Ecto neural progenitor cell (in vitro differentiated cells): ENCODE measurements around the gene GABRG1.

Experiments
- DNase-seq: peaks from one replicate; pipeline ENCODE4 v3.0.0-alpha.2; 2018; ENCODE audit warnings: low spot score

GABRG1 gene

DNA sequence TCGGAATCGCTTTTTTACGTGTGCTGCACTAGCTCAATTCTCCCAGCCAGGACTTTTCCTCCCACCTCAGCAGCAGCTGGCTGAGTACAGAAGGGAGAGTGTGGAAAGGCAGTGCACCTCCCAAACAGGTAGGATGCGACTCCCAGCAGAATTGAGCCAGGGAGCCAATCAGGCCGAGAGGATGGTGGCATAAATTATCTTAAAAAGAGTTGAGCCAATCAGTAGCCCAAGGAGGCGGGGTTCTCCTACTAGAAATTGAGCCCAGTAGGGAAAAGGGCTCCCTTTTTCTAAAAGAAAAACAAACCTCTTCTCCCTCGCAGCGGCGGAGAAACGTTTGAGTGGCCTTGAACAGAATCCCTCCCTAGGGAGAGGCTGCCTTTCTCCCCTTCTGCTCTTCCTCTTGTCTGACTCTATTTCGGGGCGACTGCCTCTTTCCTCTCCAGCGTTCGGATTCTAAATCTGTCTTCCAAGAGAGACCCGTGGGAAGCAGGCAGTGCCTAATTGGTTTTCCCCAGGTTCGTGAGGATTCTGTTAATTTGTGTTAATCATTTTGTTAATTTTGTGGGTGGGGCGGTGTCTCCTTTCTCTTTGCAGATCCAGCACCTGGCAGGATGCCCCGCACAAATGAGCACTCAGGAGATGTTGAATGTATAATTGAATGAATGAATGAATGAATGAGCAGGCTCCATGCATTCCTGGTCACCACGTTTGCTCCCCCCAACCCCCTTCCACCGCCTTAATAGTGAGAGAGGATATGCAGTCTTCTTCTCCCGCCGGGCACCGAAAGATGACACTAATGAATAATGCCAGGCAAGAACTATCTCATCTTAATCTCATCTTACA, at the start of gene GABRG1:
Gene GABRG1, minus strand, starts transcription at position 142 of the 843 bp plus-strand sequence. Its CDS starts 141 bp downstream, at position 1.
- peak; percentile 58 for DNase-seq

DNA sequence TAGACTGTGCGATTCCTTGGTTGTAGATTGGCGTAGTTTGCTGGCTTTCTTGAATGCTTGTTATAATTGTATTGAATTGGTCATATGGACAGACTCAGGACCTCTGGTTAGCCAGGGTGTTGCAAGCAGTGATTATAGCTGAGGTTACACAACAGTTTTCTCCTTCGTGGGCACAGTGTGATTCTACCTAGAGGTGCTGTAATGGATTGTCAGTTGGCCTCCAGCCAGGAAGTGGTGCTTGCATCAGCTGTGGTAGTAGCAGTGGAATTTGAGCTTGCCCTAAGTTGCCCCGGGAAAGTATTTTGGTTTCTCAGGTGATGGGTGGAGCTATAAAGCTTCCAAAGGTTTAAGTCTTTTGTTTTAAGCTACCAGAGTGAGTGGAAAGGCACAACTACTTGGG, 23.1 kb upstream of the GABRG1 start:
- DNase-seq = no peak

DNA sequence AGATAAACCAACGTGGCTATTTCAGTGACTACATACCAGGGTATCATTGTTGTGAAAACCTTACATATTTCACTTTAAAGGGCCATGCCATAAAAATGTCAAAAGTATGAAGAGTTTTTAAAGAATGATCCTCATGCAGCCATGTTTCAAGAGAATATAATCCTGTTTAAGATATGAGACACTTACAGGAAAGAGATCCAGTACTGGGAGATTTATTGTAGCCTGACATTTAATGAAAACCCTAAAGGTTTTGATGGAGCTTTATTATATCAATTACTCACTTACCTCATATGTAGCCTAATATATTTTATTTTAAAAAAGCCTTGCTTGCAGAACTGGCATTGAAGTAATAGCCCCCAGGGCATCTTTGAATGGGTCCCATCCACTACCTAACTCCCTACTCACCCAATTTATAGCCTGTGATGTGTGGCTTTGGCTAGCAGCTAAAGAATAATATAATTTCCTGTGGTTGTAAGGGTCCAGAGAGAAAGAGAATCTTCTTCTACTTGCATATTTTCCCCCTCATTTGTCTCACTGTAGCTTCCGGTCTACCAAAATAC, 7.7 kb upstream of the GABRG1 start:
- DNase-seq = no peak

DNA sequence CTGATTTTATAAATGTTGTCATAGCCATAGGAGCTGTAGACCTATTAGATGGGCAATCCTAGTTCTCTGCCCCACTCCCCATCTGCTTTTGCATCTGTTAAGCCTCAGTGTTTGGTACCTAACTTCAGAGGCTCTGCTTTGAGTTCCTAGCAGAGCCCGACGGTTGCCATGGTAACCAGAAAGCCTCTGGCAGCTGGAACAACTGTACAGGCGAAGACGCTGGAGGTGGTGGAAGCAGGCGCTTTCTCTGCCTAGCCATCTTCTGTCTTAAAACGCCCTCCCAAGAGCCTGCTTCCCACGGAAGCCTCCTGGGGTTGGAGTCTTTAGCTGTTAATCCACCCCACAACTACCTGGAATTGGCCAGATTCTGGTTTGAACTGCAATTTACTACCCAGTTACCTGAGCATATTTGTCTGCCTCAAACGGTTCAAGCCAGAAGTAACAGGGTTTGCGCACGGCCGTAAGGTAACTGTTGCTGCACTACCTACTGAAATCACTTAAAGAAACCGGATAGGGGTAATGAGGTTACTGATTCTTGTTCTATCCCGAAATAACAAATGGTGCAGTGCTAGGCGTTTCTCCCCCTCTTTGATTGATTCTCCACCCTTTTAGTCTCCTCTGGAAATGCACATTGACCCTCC, 1.0 kb upstream of the GABRG1 start:
- peak; percentile 83 for DNase-seq

DNA sequence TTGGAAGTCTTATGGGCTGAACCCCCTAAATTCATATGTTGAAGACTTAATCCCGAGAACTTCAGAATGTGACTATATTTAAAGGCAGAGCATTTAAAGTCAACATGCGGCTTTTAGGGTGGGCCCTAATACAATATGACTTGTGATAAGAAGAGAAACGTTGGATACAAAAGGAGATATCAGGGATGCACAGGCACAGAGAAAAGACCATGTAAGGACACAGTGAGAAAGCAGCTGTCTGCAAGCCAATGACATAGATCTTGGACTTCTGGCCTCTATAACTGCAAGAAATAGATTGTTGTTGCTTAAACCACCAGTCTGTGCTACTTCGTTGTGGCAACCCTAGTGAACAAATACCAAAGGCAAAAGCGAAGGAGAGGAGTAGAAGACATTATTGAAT, 42.2 kb downstream of the GABRG1 start:
- DNase-seq = no peak

DNA sequence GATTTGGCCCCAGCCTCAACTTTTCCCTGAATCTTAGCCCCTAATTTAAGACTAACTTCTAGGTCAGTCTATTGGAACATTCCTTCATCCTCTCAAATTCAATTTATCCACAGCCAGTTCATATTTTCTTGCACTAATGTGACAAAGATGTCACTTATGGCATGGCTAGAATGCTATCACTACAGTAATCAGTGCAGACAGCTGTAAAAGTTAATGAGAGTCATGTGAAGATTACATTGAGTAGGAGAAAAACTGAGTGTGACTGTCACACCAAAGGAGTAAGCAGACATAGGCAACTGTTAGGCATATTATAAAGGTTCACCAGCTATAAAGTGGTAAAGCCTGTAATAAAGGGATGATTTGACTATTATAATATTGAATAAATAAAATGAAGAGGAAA, 42.6 kb downstream of the GABRG1 start:
- DNase-seq = no peak

DNA sequence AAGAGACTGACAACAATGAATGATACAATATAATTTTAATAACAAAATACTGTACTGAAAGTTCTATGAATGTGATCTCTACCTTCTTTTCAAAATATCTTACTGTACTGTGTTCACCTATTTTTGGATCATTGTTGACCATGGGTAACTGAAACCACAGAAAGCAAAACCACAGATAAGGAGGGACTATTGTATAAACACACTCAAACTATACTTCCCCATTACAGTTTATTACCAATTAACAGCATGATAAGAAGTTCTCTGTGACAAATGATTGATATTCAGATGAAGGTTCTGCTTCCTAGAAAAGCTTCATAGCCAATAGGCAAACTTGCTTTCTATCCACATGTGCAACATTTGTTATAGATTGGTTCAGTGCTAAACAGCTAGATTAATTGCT, 50.1 kb downstream of the GABRG1 start:
- no peak for DNase-seq

DNA sequence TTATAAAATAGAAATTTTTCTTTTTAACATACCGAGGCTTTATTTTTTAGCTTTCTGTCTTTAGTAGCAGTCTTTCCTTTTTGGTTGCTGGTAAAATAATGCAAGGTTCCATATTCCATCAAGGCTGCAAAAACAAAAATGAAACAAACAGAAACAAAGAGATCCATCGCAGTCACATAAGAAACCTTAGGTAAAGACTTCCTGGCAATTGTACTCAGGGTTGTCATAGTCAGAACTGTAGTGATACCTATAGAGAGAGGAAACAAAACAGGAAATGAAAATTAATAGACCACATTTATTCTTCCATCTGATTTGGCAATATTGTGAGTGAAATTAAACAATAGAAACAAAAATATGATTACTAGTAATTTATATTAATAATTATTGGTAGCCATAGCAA, 72.5 kb downstream of the GABRG1 start:
- no peak for DNase-seq

DNA sequence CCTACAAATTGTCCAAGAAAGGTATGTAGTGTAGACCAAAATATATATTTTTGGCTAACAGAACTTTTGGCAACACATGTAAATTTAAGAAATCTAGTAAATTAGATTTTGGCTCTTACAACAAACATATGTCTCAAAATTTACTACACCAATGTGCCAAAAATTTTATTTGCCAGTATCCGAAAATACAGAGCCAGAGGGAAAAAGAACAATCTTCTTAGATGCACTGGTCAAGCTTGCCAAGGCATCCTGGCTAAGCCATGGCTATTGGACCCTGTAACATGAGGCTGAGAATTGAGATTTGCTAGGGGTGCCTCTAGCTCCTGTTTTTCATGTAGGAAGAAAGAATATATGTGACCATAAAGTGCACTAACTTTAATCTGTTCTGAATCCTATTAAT, 91.8 kb downstream of the GABRG1 start:
- DNase-seq = no peak

DNA sequence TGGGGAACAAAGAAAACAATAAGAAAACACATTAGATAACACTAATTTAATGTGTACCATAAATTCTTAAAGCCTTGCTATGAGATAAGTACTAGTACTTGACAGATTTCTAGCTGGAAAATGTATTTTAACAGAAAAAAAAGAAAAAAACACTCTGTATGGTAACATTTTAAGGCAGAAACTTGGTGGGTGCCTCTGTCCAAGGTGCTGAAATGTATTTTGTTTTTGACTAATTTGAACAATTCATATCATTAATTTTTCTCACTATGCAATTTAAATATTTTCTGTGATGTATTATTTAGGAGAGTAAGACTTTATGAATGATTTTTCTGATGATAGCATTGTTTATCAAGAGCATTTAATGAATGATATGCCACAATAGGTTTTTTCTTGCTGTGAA, 107.5 kb downstream of the GABRG1 start:
- no peak for DNase-seq

DNA sequence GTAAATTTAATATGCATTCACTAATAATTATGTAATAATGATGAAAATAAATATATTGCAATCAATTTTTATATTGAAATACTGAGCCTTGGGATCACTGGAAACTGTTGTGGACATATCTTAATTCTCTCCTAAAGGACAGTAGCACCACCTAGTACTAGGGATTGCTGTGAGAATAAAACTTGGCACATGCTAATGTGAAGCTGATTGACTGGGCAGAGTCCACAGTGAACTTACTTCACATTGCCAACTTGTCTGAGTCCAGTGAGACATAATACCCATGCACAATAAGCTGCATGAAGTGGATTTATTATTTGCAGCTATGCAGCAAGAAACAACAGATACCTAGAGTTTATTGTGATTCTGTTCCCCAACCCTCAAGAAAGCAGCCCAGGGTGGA, 131.1 kb downstream of the GABRG1 start:
- DNase-seq = no peak

DNA sequence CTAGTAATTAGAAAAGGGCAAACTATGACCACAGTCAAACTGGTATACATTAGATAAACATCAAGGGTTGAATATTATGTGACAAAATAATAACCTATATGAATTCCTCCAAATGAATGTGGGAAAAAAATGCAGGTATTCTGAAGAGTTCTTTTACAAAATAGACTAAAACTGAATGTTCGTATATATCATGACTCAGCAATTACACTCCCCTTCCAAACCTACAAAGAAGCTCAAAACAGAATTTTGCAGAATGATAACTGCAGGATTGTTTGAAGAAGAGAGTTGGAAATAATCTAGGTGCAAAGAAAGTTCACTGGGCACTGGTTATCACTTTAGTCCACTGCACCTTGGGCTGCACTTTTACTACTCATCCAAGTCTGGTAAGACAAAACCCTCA, 134.1 kb downstream of the GABRG1 start:
- no peak for DNase-seq

DNA sequence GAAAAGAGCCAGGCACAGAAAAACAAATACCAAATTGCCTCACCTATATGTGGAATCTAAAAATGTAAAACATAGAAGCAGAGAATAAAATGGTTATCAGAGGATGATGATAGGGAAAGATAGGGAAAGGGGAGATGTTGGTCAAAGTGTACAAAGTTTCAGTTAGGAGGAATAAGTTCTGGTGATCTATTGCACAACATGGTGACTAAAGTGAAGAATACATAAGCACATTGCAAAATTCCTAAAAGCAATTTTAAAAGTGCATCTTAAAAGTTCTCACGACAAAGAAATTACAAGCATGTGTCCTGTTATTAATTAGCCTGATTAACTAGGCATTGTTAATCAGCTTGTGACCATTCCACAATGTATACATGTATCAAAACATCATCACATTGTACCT, 136.0 kb downstream of the GABRG1 start:
- DNase-seq = no peak
